A673 (cell line): ENCODE results near the gene SSR2. TPM values are rescaled to one million over a fixed set of nuclear protein-coding genes. Genes with fewer than 3 reads are reported as not detected.

Experiments used
- Bru-seq: library from RNA; stranded (reverse); fragments of 400-500 nt; gene quantifications from one replicate; lab custom pipeline; 2021; lab: Mats Ljungman, UMichigan
- BruChase-seq, 2 experiments: library from RNA; stranded (reverse); fragments of 400-500 nt; gene quantifications; one replicate each; lab custom pipeline; 2021; lab: Mats Ljungman, UMichigan
- BruUV-seq: library from RNA; stranded (reverse); fragments of 400-500 nt; replicated peaks from 2 replicates; lab custom pipeline; 2021; lab: Mats Ljungman, UMichigan
- CTCF ChIA-PET: fragments of 300-600 bp; sonication (Branson Sonifier 250); formaldehyde crosslinking; loops from one replicate; lab custom pipeline; 2022; ENCODE audit warnings: antibody characterized with exemption; lab: Charles Lee
- POLR2A ChIA-PET: fragments of 300-600 bp; sonication (Branson Sonifier 250); formaldehyde crosslinking; loops from one replicate; lab custom pipeline; 2022; ENCODE audit warnings: antibody characterized with exemption; ENCODE audit not compliant: low non-redundant PET; lab: Charles Lee
- DNase-seq: peaks from one replicate; pipeline ENCODE4 v3.0.0-alpha.2; 2015; ENCODE audit warnings: low spot score
- H3K27ac ChIP-seq: fragments of 200-600 bp; sonication (generic); 2 replicates; pipeline ENCODE4 v1.5.1; 2016; ENCODE audit warnings: mixed run types, low read depth, mild to moderate bottlenecking, mixed read lengths, antibody characterized with exemption, low read length; ENCODE audit not compliant: poor library complexity, severe bottlenecking
- H3K27me3 ChIP-seq: fragments of 200-600 bp; sonication (generic); replicated peaks from 2 replicates; pipeline ENCODE4 v1.6.1; 2017; ENCODE audit warnings: mixed run types, low read depth, mild to moderate bottlenecking, mixed read lengths, antibody characterized with exemption, low read length; ENCODE audit not compliant: insufficient read depth, poor library complexity
- H3K36me3 ChIP-seq: fragments of 200-600 bp; sonication (generic); 2 replicates; pipeline ENCODE4 v1.6.1; 2016; ENCODE audit warnings: mixed run types, mild to moderate bottlenecking, mixed read lengths, antibody characterized with exemption, low read length; ENCODE audit not compliant: insufficient read depth, poor library complexity, severe bottlenecking
- H3K4me1 ChIP-seq: fragments of 200-600 bp; sonication (generic); 2 replicates; pipeline ENCODE4 v1.6.1; 2017; ENCODE audit warnings: mixed run types, mild to moderate bottlenecking, mixed read lengths, antibody characterized with exemption, low read length; ENCODE audit not compliant: insufficient read depth, poor library complexity, severe bottlenecking
- H3K4me3 ChIP-seq: fragments of 200-600 bp; sonication (generic); 2 replicates; pipeline ENCODE4 v1.5.1; 2016; ENCODE audit warnings: low read depth, mixed run types, mild to moderate bottlenecking, mixed read lengths, low read length; ENCODE audit not compliant: poor library complexity, severe bottlenecking
- H3K9me3 ChIP-seq: fragments of 200-600 bp; sonication (generic); 2 replicates; pipeline ENCODE4 v1.6.1; 2016; ENCODE audit warnings: mixed run types, low read depth, mild to moderate bottlenecking, mixed read lengths, antibody characterized with exemption, low read length; ENCODE audit not compliant: poor library complexity, severe bottlenecking
- EZH2 ChIP-seq: fragments of 200-600 bp; sonication (generic); IDR thresholded peaks from 2 replicates; pipeline ENCODE4 v1.6.1; 2017; ENCODE audit warnings: borderline replicate concordance, low read depth, mild to moderate bottlenecking, mixed read lengths, antibody characterized with exemption, low read length; ENCODE audit not compliant: poor library complexity, severe bottlenecking
- intact Hi-C: fragments of 100-400 bp; cut with micrococcal nuclease; formaldehyde crosslinking; loops from one replicate; pipeline ENCODE4 v1.10.0; 2022; ENCODE audit not compliant: unreplicated experiment
- long read RNA-seq: library from polyadenylated mRNA; stranded (forward); transcript quantifications from one replicate; pipeline ENCODE4 v2.0.0, GENCODE V29; 2022
- total RNA-seq: library from RNA; stranded (reverse); gene quantifications from 2 replicates; pipeline ENCODE4 v1.2.3, GENCODE V29; 2021
- TF ChIP-seq, protein P1 (sequence below): fragments of 300-800, 200-600 bp; sonication (generic); conservative IDR thresholded peaks from 2 replicates; pipeline ENCODE4 v1.5.1; 2017; ENCODE audit warnings: low read depth, mild to moderate bottlenecking, antibody characterized with exemption, low read length, moderate library complexity, mixed read lengths

Gene SSR2
- total RNA-seq (220 and 233 TPM in 2 replicates), Bru-seq, nascent RNA (percentile 83 among the genes with signal in this experiment), BruChase-seq, experiment 1, labeled RNA remaining after a 2-hour chase (percentile 81 among the genes with signal in this experiment), BruChase-seq, experiment 2, labeled RNA remaining after a 6-hour chase (percentile 92 among the genes with signal in this experiment)
- long read RNA-seq, transcript SSR2-201 (6 exons, 1,116 nt), result major isoform, 260 of 308 reads
- long read RNA-seq, transcript SSR2-209 (5 exons, 1,040 nt), result minor isoform, 16 of 308 reads
- long read RNA-seq, partial matches to known transcripts, result 22 of 308 reads
- long read RNA-seq, other reads (novel, unspliced or antisense), result 10 of 308 reads

DNA sequence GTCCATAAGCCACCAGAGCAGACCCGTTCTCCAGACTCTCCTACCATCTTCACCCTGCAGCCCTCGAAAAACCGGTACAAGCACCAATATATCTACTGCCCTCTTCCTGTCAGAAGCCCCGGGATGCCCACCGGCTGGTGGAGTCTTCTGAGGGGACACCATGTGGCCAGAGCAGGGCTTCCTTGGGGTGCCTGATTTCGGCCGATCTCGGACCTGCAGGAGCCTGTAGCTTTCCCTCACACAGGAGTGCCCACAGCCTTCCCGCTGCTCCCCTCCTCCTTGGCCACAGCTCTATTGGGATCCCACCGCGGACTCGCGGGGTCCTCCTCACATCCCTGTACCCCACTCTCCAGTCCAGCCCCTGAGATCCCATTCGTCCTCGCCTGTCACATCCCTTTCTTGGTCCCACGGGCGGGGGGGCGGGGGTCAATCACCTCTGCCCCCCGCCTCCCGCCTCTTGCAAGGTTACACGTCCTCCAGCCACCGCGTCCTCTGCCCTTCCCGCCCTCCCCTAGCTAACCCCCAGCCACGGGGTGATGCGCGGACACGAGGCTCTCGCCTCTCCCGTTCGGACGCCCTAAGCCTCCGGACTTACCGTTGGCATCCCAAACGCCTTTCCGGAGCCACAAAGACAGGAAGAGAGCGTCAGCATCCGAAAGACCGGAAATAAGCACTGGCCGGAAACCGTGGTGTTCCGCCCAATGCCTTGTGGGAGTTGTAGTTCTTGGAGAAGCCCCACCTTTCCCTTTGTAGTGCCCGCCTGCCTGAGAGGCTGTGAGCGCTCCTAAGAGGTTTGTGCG, at the start of gene SSR2:
TSS of gene SSR2 (minus strand) at position 659 of the 800 bp plus-strand sequence. CDS start 784 bp downstream, outside the sequence.
- Histone ChIP-seq H3K36me3 (peaks cover 35% of the 10 kb centered on the region), H3K4me1 (peaks cover 4% of the 10 kb centered on the region), H3K27me3 (no peaks in the 10 kb centered on the region), H3K27ac (peak within 1 kb of the TSS; percentile 55), H3K4me3 (peak within 1 kb of the TSS; percentile 62), H3K9me3 (no peaks in the 10 kb centered on the region)
- intact Hi-C loops, result loop anchor here (10.0 kb wide), 1 partner anchor 114 kb away; no protein-coding TSS in a partner anchor
- CTCF ChIA-PET, result interaction anchor here (0.5 kb wide), 1 partner anchor 33 kb away, joined by 4 read pairs; the partner anchor contains the start of gene UBQLN4
- BruUV-seq, result no TSS peak
- POLR2A ChIA-PET, result no interaction called here
- DNase-seq, result peak; percentile 95
- TF ChIP-seq, protein P1, sequence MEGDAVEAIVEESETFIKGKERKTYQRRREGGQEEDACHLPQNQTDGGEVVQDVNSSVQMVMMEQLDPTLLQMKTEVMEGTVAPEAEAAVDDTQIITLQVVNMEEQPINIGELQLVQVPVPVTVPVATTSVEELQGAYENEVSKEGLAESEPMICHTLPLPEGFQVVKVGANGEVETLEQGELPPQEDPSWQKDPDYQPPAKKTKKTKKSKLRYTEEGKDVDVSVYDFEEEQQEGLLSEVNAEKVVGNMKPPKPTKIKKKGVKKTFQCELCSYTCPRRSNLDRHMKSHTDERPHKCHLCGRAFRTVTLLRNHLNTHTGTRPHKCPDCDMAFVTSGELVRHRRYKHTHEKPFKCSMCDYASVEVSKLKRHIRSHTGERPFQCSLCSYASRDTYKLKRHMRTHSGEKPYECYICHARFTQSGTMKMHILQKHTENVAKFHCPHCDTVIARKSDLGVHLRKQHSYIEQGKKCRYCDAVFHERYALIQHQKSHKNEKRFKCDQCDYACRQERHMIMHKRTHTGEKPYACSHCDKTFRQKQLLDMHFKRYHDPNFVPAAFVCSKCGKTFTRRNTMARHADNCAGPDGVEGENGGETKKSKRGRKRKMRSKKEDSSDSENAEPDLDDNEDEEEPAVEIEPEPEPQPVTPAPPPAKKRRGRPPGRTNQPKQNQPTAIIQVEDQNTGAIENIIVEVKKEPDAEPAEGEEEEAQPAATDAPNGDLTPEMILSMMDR, result no peak
- TF ChIP-seq EZH2, result no peak

DNA sequence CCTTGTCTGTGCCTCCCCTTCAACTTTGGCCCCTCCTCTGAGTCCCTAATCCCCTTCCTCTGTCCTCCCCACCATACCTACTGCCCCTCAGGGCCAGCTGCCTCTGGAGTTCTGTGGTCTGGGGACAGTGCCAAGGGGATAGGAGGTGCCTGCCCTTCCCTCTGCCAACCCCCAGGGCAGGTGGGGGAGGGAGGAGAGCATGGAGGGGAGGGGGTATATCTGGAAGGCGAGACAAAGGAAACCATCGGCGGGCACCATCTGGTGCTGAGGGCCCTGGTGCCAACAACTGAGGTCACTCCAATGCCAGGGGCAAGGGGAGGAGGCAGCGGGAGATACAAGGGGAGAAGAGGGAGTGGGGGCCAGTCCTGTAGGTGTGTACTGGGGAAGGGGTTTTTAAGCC, 49.8 kb upstream of the SSR2 start:
- peaks cover 35% of the 10 kb centered on the region for H3K4me1 ChIP-seq

More for the DNA sequence above, 49.8 kb upstream of the SSR2 start:
- CTCF ChIA-PET, result no interaction called here
- DNase-seq, result no peak
- peaks cover 8% of the 10 kb centered on the region for H3K36me3 ChIP-seq
- POLR2A ChIA-PET, result no interaction called here
- intact Hi-C loops, result no loop called here
- no peaks in the 10 kb centered on the region for H3K9me3 ChIP-seq
- no peaks in the 10 kb centered on the region for H3K27me3 ChIP-seq
- no TSS peak for BruUV-seq
- TF ChIP-seq EZH2, result no peak
- TF ChIP-seq, protein P1, result no peak
- no peak overlapping the region for H3K4me3 ChIP-seq
- H3K27ac ChIP-seq, result no peak overlapping the region
